Fibroblast of skin of right biceps (primary cell): ENCODE results near the gene TNS1.
A peak's percentile ranks its signal among the peaks of the same experiment; 100 is the strongest.

Source experiments
- DNase-seq: peaks from one replicate; pipeline ENCODE4 v3.0.0-alpha.2; 2013

The TNS1 gene

DNA sequence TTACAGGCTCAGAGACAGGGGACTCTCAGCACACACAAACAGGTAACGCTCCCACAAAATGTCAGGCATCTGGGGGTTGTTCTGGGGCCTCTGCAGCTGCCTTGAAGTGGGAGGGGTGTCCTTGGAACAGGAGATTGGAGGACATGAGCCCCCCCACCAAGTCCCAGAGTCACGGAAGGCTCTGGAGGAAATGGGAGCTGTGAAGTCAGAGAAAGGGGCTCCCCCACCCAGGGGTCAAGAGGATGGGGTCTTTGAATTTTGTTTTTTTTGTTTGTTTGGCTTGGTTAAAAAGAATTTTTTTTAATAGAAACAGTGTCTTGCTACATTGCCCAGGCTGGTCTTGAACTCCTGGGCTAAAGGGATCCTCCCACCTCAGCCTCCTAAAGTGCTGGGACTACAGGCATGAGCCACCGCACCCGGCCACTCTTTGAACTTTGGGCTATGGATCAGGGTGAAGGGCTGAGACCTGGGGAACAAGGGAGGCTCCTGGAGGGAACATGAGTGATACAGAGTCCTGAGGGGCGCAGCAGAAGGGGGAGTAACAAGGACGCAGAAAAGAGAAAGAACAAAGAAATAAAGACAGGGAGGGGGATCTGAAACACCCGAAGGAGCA lies 46.8 kb downstream of the TNS1 start:
- no peak for DNase-seq

DNA sequence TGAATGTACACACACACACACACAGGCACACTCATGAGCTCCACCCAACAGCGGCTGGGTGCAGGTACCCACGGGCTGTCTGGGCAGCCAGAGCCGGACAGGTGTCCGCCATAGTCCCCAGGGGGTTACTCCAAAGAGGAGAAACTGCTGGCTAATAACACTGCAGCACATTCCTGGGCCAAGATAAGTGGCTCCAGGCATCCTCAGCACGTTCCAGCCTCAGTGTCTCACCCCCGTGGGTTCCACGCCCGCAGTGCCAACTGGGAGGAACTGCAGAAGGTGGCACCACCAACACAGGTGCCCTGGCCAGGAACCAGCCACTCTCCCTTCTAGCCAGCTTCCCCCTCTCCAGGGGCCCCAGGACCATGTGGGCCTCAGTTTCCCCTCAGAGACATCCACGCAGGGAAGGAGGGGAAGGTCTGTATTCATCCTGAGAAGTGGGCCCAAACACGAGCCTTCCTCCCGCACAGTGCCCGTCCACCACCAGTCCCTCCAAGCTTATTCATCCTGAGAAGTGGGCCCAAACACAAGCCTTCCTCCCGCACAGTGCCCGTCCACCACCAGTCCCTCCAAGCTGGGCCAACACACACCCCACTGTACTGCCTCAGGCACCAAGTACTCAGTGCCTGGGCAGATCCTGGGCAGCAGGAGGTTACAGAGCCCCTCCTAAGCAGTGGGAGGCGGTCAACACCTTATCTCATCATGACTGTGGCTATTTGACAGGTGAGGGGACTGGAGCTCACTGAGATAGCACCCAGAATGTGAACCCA lies 47.6 kb downstream of the TNS1 start:
- DNase-seq = no peak

DNA sequence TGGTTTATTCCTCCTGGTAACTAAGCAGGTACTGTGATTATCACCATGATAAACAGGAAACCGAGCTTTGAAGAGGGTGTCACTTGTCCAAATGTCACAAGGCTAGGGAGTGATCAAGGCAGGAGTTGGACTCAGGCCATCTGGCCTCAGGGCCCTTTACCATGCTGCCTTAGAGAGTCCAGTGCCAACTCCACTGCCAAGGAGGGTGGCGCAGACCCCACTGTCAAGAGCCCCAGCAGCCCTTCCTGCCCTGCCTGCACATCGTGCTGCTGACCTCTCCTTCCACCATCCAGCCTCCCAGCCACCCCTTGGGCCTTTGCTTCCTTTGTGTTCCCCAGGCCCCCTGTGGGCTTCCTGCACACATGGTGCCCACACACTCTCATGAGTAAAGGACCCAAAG lies 48.3 kb downstream of the TNS1 start:
- no peak for DNase-seq

DNA sequence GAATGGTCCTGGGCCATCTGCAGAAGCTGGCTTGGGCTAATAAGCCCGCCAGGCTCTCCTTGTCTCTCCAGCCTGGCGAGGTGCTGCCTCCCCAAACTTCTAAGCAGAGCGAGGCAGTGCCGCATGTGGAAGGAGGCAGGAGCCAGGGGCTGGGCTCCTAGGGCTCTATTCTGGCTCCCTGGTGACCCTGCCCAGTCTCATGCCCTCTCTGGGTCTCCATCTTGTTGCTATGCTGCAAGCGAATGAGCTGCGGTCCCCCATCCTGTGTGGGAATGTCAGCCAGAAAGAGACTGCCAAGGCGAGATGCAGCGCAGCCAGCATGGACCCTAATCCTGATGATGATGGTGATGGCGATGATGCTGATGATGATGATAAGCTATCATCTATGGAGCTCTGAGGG lies 48.7 kb downstream of the TNS1 start:
- DNase-seq = no peak

DNA sequence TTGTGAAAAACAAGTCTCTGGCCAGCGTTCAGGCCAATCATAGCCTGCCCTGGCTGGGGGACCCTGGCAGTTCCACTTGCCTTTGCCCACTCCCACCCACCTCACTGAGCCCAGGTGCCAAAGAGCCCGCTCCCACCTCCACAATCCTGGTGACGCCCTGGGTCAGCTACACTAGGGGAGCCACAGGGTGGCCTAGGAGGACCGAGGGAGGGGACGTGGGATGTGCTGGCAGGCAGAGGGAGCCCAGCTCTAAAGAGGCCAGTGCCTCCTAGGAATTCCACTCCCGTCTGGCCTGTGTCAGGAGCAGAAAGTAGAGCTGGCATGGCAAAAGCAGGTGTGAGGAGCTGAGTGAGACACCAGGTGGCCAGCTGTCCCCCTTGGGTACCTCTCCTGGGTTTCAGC lies 49.3 kb downstream of the TNS1 start:
- DNase-seq = no peak

DNA sequence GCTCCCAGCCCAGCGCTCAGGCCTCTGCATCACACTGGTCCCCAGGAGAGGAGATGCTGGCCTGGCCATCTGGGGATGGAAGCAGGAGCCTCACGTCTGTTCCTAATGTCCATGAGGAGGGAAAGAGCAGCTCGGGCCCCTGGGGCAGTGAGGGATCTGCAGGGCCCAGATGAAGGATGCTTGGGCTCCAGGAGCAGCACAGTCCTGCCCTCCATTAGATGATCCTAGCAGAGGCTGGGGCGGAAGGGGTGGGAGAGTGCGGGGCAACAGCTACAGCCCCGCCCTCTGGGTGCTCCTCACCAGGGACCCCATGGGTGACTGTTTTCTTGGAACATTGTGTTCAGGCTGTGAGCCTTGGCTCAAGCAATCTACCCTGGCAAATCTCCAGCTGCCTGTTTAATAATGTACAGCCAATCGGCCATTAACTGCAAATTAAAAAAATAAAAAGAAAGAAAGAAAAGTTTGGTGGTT lies 49.7 kb downstream of the TNS1 start:
- no peak for DNase-seq

DNA sequence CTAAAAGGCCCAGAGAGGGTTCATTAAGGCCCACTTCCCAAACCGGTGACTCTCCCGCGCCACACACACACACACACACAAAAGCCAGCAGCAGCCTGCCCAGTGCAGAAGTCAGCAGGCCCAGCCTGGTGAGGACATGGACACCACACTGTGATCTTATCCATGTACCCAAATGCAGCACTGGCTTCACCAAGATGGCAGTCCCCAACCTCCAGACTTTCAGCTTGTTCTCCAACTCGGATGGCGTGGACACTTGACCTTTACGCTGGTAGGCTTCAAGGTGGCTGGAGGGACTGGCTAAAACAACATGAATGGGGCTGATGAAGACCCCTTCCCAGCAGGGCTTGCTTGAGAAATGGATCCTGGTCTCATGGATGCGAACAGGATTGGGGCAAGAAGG lies 50.4 kb downstream of the TNS1 start:
- DNase-seq = no peak

DNA sequence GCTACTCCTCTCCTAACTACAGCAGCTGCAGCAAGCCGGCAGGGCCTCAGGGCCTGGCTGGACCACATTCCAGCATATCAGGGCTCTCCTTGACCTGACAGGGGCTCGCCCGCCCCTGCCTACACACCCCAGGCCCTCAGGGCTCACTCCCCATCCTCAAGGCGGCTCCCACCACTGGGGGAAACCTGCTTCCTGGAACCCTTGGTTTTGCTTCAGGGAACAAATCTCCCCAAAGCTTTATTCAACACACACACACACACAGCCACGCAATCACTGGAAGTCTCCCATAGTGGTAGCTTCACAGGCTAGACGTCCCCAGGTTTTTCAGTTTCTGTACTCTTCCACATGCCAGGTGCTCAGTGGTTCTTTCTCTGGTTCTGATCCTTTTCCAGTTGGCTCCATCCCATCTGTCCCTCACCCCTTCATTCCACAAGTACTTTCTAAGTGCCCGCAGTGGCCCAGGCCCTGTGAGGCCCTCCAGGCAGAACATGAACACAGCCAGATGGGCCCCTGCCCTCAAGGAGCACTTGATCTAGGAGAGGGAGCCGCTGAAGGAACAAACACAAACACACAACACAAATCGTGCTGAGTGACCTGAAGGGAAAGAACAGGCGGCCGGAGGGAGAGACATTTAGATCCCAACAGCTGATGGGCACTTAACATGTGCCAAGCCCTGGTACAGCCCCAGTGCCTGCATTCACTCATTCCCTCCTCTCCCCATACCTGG lies 51.1 kb downstream of the TNS1 start:
- no peak for DNase-seq

DNA sequence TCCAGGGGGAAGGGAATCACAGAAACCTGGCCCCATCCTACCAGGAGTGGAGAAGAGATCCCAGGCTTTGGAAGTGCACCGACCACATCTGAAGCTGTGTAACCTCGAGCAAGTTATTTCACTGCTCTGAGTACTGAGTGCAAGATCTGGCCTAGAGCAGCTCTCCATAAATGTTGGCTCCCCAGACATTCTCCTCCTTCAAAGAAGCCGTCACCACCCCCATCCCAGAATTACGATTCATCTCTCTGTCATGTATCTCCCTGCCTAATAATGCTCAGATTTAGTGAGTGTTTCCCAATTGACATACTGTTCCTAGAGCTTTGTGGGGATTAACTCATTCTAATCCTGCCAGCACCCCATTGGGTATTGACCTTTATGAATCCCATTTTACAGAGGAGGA lies 51.7 kb downstream of the TNS1 start:
- peak; percentile 62 for DNase-seq

DNA sequence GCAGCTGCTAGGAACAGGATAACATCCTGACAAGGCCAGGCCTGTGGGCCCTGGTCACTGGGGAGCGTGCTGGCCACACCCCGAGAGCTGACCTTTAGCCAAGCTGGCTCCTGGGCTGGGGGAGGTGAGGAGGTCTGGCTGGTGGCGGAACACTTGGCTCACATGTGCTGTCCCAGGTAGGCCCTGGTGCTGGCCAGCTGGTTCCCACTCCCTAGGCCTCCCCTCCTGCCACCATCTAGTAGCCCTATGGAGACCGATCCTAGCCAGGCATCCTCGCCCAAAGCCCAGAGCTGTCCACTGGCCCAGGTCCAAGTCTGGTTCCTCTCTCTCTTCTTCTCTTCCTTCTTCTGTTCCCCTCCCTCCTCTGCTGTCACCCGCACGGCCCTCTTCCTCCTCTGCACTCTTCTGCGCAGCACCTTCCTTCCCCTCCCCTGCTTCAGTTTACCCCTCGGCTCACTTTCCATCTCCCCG lies 52.4 kb downstream of the TNS1 start:
- DNase-seq = no peak

DNA sequence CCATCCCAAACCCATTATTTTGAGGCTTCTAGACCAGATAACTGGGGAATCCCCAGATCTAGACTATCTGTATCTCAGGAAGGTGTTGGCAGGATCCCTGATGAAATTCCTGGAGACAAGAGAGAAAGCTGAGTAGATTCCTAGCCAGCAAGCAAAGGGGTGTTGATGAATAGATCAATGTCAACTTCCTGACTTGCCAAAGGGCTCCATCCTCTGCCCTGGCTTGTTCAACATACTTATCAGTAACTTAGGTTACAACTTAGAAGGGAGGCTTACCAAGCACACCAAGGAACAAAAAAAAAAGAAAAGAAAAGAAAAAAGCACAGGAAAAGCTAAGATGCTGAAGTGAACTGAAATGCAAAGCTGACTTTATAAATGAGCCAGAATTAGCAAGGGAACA lies 53.3 kb downstream of the TNS1 start:
- no peak for DNase-seq

DNA sequence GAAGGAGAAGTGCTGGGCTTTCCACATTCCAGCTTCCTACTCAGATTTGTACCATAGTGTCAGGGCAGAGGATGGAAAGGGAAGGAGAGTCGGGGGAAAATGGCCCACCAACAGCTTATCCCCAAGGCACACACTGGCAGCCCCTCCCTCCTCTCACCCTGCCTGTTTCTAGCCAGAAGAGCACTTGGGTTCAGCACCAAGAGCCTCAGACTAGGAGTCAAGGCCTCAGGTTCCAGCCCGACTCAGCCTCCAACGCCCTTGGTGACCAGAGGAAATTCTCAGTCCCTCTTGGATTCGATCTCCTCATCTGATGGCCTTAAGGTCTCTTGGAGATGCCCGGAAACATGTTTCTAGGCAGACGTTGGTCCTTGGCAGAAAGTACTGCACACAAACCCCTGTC lies 53.9 kb downstream of the TNS1 start:
- no peak for DNase-seq

DNA sequence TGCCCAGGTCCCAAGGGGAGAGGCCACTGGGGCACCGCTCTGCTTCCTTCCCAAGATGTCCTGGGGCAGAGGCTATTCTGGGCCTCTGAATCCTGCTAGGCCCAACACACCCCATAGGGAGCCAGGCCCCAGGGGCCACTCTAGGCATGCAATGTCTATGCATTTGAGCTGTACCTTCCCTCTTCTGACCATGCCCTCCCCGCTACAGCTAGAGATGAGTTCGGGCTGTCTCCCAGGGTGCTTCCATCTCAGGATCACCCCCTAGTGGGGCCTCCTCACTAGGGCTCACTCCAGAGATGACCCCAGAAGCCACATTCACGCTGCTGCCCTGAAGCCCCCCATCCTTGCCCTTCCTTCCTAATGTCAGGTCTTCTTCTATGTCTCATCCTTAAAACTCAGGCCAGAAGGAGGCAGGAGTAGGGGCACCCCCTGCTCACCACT lies 54.4 kb downstream of the TNS1 start:
- DNase-seq = no peak

DNA sequence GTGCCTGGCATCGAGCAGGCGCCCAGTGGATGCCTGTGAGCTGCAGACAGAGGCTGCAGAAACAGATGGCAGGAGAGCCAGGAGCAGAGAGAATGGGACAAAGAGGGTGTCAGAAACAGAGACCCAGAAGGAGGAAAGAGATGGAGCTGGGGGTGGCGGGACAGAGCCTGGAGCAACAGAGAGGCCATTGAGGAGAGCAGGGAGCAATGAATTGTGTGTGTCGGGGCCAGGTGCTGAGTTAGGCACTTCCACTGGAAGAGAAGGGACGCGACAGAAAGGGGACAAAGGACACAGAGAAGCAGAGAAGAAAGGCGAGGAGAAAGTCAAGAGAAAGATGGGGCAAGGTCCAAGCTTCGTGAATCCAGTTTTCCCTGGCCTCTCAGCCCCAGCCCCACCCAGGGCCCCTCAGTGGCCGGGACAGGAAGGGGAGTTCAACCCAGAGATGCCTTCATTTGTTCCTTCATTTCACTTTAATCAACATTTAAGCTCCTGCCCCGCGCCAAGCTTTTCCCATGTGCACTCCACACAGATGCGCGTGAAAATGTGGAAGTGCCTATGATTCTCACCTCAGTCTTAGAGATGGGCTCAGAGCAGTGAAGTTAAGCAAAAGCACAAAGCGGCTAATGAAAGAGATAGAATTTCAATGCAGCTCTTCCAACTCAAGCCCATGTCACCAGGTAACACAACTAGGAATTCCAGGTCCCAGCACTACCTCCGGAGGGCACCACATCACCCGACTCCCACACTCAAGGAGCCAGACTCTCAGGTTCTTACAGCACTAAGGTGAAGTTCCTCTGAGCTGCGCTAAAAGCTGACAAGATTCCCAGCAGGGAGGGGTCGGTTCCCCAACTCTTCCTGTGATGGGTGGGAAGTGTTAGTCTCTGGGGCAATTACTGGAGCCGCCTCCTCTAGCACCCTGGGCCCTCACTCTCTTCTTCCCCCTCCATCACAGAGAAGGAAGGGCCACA lies 55.1 kb downstream of the TNS1 start:
- DNase-seq = no peak

DNA sequence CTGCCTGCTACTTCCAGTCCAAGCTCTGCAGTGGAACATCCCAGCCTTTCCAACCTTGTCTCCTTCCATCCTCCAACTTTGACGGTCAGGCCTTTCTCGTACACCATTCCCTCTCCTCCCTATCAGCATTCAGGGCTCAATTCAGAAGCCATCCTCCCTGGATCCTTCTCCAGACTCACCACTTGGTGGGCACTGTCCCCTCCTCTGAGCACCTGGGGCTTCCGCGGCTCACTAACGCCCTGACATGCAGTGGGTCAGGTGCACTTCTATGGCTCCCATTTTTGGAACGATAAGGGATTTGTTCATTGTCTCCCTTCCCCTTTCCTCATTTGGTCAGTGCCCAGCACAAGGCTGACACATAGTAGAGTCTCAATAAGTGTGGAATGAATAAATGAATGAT lies 56.7 kb downstream of the TNS1 start:
- no peak for DNase-seq

DNA sequence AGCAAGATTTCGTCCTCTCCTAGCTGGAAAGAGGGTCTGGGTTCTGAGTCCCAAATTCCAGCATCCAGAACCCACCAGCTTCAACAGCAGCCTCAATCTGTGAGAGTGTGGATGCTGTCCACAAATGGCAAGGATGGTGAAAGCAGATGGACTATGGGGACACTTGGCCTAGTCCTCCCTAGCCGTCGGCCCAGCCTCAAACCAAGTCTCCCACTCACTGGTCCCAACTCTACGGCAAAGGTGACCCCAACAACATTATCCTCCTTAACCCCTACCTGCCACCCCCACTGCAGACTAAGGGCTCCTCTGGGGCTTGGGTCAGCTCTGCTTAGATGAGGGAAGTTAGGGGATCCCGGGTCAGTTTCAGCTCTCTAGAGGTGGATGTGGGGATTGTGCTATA lies 57.3 kb downstream of the TNS1 start:
- no peak for DNase-seq

DNA sequence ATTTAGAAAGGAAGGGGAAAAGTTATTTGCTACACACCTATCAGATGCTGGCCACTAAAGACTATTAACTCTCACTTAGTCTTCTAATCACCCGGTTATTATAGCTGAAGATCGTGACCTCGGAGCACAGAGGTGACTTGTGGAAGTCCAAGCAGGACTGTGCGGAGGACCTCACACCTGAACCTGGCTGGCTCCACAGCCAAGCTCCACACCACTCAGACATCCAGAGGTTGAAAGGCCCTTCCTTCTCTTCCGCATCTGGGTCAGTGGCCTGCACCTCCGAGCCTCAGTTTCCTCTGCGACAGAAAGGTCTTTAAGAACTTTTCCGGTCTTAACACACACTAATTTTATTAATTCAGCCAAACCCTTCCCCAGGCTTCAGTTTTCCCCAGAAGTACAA lies 57.9 kb downstream of the TNS1 start:
- DNase-seq = no peak

DNA sequence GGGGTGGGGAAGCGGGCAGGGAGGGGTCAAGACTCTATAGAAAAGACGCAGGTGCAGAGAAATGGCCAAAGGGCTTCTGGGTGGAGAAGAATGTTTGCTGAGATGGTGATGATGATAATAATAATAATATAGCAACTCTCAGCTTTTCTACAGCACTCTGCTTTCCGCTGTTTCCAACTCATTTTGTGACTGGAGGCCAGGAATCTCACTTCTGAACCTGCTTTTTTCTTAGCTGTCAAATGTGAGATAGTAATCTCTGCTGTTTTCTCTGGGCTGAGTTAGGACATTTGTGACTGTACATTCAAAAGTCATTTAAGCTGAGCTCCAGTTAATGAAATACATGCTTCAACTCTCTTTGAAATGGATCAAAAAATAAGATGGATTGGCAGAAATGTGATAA lies 58.4 kb downstream of the TNS1 start:
- DNase-seq = no peak

DNA sequence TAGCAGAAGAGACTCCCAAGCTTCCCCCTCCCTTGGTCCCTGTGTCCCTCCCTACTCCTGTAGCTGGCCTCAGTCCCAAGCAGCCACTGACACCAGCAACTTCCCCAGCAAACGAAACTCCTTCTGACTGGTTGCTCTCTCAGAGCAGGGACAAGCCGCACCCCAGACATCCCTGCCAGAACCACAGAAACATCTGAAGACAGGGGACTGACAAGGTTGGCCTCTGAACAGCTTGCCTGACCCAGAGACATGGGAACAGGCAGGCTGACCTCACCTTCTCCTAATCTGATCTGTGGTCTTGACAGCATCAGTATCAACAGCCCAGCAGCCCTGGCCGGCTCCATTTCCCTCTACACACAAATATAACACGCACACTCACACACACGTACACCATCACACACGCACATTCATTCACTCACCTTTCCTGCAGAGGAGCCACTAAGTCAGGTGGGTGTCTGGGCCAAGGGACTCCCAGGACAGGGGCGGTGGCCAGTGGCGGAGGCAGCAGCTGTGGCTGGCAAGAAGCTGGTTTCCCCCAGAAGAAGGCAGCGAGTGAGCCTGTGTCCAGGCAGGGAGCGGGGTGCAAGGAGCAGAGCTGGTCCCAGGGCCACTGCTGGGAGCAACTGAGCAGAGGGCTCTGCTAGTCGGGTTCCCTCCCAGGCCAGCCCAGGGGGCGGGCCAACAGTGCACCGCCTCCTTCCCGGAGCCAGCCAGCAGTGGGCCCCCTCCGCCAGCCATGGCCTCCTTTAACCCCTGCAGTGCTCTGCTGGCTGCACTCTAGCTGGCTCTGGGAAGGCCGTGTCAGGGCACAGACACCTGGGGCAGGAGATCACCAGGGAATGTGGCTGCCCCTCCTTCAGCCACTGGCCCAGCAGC lies 59.1 kb downstream of the TNS1 start:
- DNase-seq = peak; percentile 76

DNA sequence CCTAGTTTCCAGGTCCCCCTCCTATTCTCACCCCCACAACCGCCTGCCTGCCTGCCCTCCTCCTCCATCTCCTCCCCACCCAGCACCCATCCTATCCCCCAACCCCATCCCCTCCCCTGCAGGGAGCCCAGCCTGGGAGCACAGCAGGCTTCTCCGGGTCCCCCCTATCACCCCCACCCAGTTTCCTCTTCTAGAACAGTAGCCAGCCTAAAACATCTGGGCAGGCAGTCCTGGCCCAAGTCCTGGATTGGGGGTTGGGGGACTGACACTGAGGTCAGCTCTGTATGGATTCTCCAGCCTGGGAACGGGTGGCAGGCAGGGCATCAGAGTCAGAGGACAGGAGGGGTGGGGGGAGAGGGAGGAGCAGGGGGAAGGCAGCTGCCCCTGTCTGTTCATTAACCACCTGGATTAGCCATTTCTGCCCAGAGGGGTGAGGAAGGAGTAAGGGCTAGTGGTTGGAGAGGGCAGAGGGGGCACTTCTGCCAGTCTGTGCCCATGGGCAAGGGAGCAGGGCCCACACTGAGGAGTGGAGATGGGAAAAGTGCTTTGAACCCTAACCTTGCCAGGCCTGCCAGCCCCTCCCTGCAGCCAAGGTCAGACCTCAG lies 60.0 kb downstream of the TNS1 start:
- DNase-seq = no peak
